Transverse colon (tissue), 4 donors: ENCODE data around the gene NASP. TPM values are rescaled to one million over a fixed set of nuclear protein-coding genes. Genes with fewer than 3 reads are reported as not detected.
A peak's percentile ranks its signal among the peaks of the same experiment; 100 is the strongest.

ENCODE experiments used
- DNase-seq: peaks from one replicate; pipeline ENCODE4 v3.0.0-alpha.2; 2019
- H3K27ac ChIP-seq, 4 donors: fragments of 200-600 bp; sonication (generic); 2 replicates each; pipeline ENCODE4 v1.5.1; 2016 to 2018; ENCODE audit warnings: inconsistent platforms in 4 of 4
- H3K27me3 ChIP-seq: fragments of 200-600 bp; sonication (generic); 2 replicates; pipeline ENCODE4 v1.5.1; 2017; ENCODE audit warnings: inconsistent platforms
- H3K36me3 ChIP-seq, 4 donors: fragments of 200-600 bp; sonication (generic); 2 replicates each; pipeline ENCODE4 v1.5.1; 2017 to 2019; ENCODE audit warnings: inconsistent platforms in 4 of 4
- H3K4me1 ChIP-seq, 4 donors: fragments of 200-600 bp; sonication (generic); 2 replicates each; pipeline ENCODE4 v1.5.1; 2017 to 2020; ENCODE audit warnings: inconsistent platforms in 4 of 4
- H3K4me3 ChIP-seq, 4 donors: fragments of 200-600 bp; sonication (generic); 1 replicate in 1 of 4; 2 replicates in 3 of 4; pipeline versions ENCODE4 v1.5.1 to v1.6.1; 2017 to 2019; ENCODE audit warnings: inconsistent platforms in 4 of 4
- H3K9me3 ChIP-seq, 2 donors: fragments of 200-600 bp; sonication (generic); 2 replicates each; pipeline ENCODE4 v1.5.1; 2017 to 2019; ENCODE audit warnings: inconsistent platforms in 2 of 2
- EP300 ChIP-seq: sonication (generic); formaldehyde crosslinking; IDR thresholded peaks from one replicate; pipeline ENCODE4 v1.6.1; 2017; ENCODE audit warnings: antibody characterized with exemption, low read depth
- POLR2A ChIP-seq: fragments of 450-650 bp; IDR thresholded peaks from one replicate; pipeline ENCODE4 v1.6.1; 2016; ENCODE audit warnings: antibody characterized with exemption, mild to moderate bottlenecking, moderate library complexity
- POLR2AphosphoS5 ChIP-seq, 3 donors: sonication (generic); formaldehyde crosslinking; IDR thresholded peaks; one replicate each; pipeline ENCODE4 v1.6.1; 2016; ENCODE audit warnings: antibody characterized with exemption in 3 of 3
- WGBS, 2 donors: methylation state at CpG; one replicate each; pipeline ENCODE4 v1.1.5; 2018; ENCODE audit warnings: low coverage in 1 of 2; 5-methylcytosine and 5-hydroxymethylcytosine counted together
- in situ Hi-C, 4 donors: fragments of 200-750 bp; cut with MboI; loops; one replicate each; pipeline versions ENCODE4 v1.15.0 to v1.15.1; 2017; ENCODE audit warnings: low sequenced_read_pairs in 3 of 4, low pct_ligation_motif_present in 1 of 4, low pct_unique_long_range_greater_than_20kb in 1 of 4
- intact Hi-C: fragments of 100-400 bp; cut with DNase I; formaldehyde crosslinking; loops from one replicate; pipeline ENCODE4 v1.15.1; 2023; ENCODE audit warnings: low total_unique reads
- total RNA-seq, 4 donors: library from RNA; depleted of rRNA; stranded (reverse); fragments of >200 nt; gene quantifications; one replicate each; pipeline ENCODE4 v1.1.0, GENCODE V29; 2016
- TF ChIP-seq, protein P1 (sequence below), 5 experiments: fragments of 200-600 bp in 3 of 5; fragments of 450-650 bp in 2 of 5; sonication (generic) in 3 of 5; IDR thresholded peaks; 1 replicate in 2 of 5; 2 replicates in 3 of 5; pipeline ENCODE4 v1.5.1; 2016 to 2017; ENCODE audit warnings: antibody characterized with exemption in 5 of 5, inconsistent platforms in 3 of 5, mild to moderate bottlenecking in 2 of 5, moderate library complexity in 1 of 5

The NASP gene
- total RNA-seq, 4 donors from 2014 or later = 34.4 to 62.2 (median 37.5) TPM

DNA sequence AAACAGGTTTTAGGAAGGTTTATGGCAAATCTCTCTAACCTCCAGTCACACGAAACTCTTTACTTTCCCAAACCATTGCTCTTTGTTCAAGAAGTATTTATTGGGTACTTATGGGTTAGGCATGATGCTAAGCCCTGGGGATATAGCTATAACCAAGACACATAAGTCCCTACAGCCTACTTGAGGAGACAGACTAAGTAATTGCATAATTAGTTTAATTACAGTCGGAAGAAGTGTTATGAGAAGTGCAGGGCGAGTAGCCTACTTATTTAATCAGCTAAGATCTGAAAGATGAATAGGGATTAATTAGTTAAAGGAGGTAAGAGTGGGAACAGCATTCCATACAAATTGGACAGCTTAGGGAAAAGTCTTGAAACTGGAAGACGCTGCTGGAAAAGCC is 13.2 kb upstream of the NASP start:
- H3K27ac ChIP-seq = no peak overlapping the region
- no peaks in the 10 kb centered on the region for H3K27me3 ChIP-seq
- in situ Hi-C loops (loop anchor here in 2 of 4 donors (10.0 kb wide), 2 partner anchors 66 to 226 kb away; partner anchors contain the start of genes CCDC163 (in 1 of the 2), MMACHC (in 1 of the 2), MUTYH (in 1 of the 2) and TOE1 (in 1 of the 2)), intact Hi-C loops (no loop called here)
- peaks cover 0 to 6% (median 2%) of the 10 kb centered on the region in 4 donors for H3K4me1 ChIP-seq
- TF ChIP-seq EP300 (no peak), POLR2AphosphoS5 (IDR thresholded peaks at IDR 0.05) (no peak), POLR2A (no peak)
- TF ChIP-seq, protein P1, sequence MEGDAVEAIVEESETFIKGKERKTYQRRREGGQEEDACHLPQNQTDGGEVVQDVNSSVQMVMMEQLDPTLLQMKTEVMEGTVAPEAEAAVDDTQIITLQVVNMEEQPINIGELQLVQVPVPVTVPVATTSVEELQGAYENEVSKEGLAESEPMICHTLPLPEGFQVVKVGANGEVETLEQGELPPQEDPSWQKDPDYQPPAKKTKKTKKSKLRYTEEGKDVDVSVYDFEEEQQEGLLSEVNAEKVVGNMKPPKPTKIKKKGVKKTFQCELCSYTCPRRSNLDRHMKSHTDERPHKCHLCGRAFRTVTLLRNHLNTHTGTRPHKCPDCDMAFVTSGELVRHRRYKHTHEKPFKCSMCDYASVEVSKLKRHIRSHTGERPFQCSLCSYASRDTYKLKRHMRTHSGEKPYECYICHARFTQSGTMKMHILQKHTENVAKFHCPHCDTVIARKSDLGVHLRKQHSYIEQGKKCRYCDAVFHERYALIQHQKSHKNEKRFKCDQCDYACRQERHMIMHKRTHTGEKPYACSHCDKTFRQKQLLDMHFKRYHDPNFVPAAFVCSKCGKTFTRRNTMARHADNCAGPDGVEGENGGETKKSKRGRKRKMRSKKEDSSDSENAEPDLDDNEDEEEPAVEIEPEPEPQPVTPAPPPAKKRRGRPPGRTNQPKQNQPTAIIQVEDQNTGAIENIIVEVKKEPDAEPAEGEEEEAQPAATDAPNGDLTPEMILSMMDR (IDR thresholded peaks at IDR 0.05) = no peak
- no peak for DNase-seq
- H3K4me3 ChIP-seq = no peak overlapping the region
- H3K36me3 ChIP-seq = peaks cover 0 to 15% (median 6%) of the 10 kb centered on the region in 4 donors
- H3K9me3 ChIP-seq = no peaks in the 10 kb centered on the region
- 79 to 82% methylated on average over 3 to 4 of the region's 4 CpGs for WGBS, 2 donors

DNA sequence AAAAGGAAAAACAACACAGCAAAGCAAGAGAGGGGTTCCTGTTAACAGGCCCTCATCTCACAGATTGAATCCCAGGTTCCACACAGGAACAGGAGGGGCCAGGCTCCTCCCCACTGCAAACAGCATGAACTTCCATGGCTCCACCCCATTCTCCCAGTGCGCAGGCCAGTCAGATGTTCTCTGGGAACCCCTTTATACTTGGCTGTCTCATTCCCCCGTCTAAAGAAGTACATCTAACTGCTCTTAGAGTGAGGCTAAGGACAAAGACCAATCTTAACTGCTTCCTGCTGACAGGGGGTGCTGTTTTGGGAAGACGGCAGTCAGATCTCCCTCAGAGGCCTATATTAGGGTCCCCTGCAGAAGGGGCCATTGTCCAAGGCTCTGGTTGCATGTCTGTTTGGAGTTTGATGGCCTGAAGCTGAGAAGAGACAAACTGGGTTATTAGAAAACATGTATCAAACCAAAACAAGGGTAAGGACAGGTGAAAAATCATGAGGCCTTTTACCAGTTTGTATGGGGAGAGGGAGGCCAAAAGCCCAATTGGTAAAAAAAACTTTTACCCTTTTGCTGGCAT is 10.5 kb upstream of the NASP start:
- WGBS, 2 donors = 67% methylated on average over 3 of the region's 3 CpGs; no CpG with 5 or more reads in 1 of the 2 donors
- Histone ChIP-seq H3K4me3 (no peak overlapping the region), H3K4me1 (no peaks in the 10 kb centered on the region), H3K27me3 (no peaks in the 10 kb centered on the region), H3K9me3 (no peaks in the 10 kb centered on the region), H3K36me3 (no peaks in the 10 kb centered on the region), H3K27ac (no peak overlapping the region)
- in situ Hi-C loops = loop anchor here in 2 of 4 donors (10.0 kb wide), 2 partner anchors 69 to 229 kb away; partner anchors contain the start of genes CCDC163 (in 1 of the 2), MMACHC (in 1 of the 2), MUTYH (in 1 of the 2) and TOE1 (in 1 of the 2)
- intact Hi-C loops = no loop called here
- no peak for TF ChIP-seq POLR2AphosphoS5 (IDR thresholded peaks at IDR 0.05)
- TF ChIP-seq EP300 = no peak
- TF ChIP-seq POLR2A = no peak
- no peak for DNase-seq

DNA sequence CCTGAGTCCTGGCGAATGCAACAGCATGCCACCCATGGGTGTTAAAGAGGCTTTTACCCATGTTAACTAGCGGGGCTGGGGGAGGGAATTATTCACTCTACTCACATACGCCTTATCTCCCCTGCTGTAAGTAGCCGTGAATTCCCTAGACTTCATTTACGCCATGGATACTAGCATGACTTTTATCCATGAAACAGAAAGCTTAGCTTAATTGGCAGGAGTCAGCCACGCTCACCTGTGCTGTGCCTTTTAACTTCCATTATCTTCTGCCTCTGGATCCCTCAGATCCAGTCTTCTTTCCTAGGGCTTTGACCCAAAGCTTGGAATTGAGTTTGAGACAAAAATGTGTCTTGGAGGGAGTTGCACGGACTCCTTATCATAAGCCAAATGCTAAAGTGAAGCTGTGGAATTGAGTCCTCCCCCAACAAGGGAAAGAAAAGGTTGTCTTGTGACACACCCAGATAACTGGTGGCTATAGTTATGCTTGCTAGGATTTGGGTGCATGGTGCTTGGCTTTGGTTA is 9.7 kb upstream of the NASP start:
- Histone ChIP-seq H3K4me1 (no peaks in the 10 kb centered on the region), H3K36me3 (no peaks in the 10 kb centered on the region), H3K27me3 (no peaks in the 10 kb centered on the region), H3K4me3 (no peak overlapping the region), H3K9me3 (no peaks in the 10 kb centered on the region), H3K27ac (no peak overlapping the region)
- no peak for DNase-seq
- in situ Hi-C loops (loop anchor here in 2 of 4 donors (10.0 kb wide), 2 partner anchors 69 to 229 kb away; partner anchors contain the start of genes CCDC163 (in 1 of the 2), MMACHC (in 1 of the 2), MUTYH (in 1 of the 2) and TOE1 (in 1 of the 2)), intact Hi-C loops (no loop called here)
- TF ChIP-seq, protein P1 (IDR thresholded peaks at IDR 0.05) = no peak
- TF ChIP-seq POLR2A (no peak), EP300 (no peak), POLR2AphosphoS5 (IDR thresholded peaks at IDR 0.05) (no peak)
- 93 to 96% methylated on average over 4 to 7 of the region's 7 CpGs for WGBS, 2 donors

- peak overlapping the region; percentile 93 to 100 (median 96) for H3K27ac ChIP-seq
- H3K4me1 ChIP-seq = peaks cover 9 to 29% (median 17%) of the 10 kb centered on the region in 4 donors
- in situ Hi-C loops (no loop called here), intact Hi-C loops (no loop called here)
- H3K9me3 ChIP-seq = no peaks in the 10 kb centered on the region
- peak; percentile 96 for DNase-seq
- peak overlapping the region; percentile 79 to 100 (median 84) for H3K4me3 ChIP-seq
- TF ChIP-seq, protein P1 (IDR thresholded peaks at IDR 0.05) = no peak
- TF ChIP-seq POLR2AphosphoS5 (IDR thresholded peaks at IDR 0.05) (no peak), POLR2A (no peak), EP300 (no peak)
- WGBS, 2 donors = 0% methylated on average over 19 of the region's 19 CpGs; no CpG with 5 or more reads in 1 of the 2 donors
- no peaks in the 10 kb centered on the region for H3K27me3 ChIP-seq
- no peaks in the 10 kb centered on the region for H3K36me3 ChIP-seq
Measured at GRCh38 chr1:45583264-45583665, 576 bp upstream of the NASP start.
